Retinal pigment epithelial cell (primary cell): ENCODE data around the gene IL9R.
"Not testable (repeated sequence)": the region's sequence is repeated elsewhere in the genome, so short reads cannot be mapped to it uniquely, and the experiment has no call there.

Experiments
- DNase-seq: peaks from one replicate; pipeline ENCODE4 v3.0.0-alpha.2; 2010; ENCODE audit warnings: low read depth
- H3K4me3 ChIP-seq: 2 replicates; pipeline ENCODE4 v1.5.1; 2011; ENCODE audit warnings: mild to moderate bottlenecking, low read length, control low read depth, moderate library complexity
- TF ChIP-seq, protein P1 (sequence below): conservative IDR thresholded peaks from 2 replicates; pipeline ENCODE4 v1.5.1; 2011; ENCODE audit warnings: low read depth, low read length, control low read depth, inconsistent platforms

The IL9R gene

DNA sequence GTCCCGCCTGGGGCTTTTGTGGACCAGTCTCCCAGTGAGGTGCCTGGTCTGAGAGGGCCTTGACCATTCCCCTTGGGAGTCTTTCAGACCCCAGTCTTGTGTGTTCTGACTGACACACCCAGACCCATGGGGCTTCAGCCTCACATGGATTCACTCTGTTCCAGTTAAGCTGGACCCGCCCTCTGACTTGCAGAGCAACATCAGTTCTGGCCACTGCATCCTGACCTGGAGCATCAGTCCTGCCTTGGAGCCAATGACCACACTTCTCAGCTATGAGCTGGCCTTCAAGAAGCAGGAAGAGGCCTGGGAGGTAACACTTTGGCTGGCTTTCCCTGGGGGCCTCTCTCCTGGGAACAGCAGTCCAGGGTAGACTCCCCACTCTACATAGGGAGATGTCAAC lies 6.8 kb downstream of the IL9R start:
- TF ChIP-seq, protein P1, sequence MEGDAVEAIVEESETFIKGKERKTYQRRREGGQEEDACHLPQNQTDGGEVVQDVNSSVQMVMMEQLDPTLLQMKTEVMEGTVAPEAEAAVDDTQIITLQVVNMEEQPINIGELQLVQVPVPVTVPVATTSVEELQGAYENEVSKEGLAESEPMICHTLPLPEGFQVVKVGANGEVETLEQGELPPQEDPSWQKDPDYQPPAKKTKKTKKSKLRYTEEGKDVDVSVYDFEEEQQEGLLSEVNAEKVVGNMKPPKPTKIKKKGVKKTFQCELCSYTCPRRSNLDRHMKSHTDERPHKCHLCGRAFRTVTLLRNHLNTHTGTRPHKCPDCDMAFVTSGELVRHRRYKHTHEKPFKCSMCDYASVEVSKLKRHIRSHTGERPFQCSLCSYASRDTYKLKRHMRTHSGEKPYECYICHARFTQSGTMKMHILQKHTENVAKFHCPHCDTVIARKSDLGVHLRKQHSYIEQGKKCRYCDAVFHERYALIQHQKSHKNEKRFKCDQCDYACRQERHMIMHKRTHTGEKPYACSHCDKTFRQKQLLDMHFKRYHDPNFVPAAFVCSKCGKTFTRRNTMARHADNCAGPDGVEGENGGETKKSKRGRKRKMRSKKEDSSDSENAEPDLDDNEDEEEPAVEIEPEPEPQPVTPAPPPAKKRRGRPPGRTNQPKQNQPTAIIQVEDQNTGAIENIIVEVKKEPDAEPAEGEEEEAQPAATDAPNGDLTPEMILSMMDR: no peak
- no peak for DNase-seq

DNA sequence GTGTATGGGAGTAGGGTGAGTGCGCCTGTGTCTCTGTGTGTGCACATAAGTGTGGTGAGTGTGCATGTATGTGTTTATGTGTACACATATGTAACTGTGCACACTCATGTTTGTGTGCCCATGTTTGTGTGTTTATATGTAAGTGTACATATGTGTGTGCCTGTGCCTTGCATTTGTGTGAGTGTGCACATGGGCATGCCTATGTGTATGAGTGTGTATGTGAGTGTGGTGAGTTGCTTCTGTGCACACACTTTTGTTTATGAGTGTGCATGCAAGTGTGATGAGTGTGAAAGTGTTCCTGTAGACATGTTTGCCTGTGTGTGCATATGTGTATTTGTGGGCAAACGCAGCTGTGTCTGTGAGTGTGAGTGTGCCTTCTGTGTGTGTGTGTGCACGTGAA lies 7.2 kb downstream of the IL9R start:
- TF ChIP-seq, protein P1: no peak
- no peak for DNase-seq
- no peak overlapping the region for H3K4me3 ChIP-seq

More for the DNA sequence above, 6.8 kb downstream of the IL9R start:
- H3K4me3 ChIP-seq: no peak overlapping the region

DNA sequence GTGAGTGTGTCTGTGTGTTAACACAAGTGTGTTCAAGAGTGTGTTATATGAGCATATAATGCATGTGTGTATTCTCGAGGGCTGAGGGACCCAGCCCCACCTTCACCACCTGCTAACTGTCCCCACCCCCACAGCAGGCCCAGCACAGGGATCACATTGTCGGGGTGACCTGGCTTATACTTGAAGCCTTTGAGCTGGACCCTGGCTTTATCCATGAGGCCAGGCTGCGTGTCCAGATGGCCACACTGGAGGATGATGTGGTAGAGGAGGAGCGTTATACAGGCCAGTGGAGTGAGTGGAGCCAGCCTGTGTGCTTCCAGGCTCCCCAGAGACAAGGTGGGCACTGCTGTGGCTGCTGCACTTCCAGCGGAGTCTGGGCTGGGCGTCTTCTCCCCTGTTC lies 7.6 kb downstream of the IL9R start:
- no peak for DNase-seq
- H3K4me3 ChIP-seq: no peak overlapping the region
- TF ChIP-seq, protein P1: no peak

DNA sequence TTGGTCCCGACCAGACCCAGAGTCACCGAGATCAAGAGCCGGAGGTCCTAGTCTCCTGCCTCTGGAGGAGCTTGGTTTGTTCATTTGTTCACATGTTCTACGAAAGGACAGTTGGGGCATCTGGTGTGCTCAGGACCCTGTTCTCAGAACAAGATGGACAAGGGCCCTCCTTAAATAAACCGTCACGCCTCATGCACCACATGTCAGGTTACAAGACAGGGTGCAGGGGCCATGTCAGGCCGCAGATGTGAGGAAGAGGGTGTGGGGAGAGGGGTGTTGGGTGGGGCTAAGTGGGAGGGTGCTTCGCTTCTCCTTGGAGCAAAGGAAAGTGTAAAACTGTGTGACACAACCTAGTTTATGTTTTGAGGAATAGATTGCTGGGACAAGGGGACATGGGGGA lies 9.0 kb downstream of the IL9R start:
- H3K4me3 ChIP-seq, DNase-seq: not testable (repeated sequence)

DNA sequence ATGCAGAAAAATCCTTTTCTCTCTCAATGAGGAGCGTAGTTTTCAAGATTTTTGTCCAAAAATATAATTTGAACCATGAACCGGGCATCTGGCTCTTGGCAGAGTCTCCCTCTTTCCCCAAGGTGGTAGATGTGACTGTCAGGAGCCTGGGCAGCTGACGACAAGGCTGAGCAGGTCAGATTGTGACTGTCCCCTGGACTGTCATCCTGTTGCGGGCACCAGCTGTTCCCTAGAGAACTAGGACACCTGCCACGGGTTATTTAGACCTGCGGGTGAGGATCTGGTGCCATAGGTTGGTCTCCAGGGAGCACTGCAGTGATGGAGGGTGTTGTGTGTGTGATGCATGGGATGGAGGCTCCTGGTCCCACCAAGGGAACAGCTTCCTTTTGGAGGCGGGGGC lies 10.9 kb downstream of the IL9R start:
- DNase-seq, H3K4me3 ChIP-seq: not testable (repeated sequence)

DNA sequence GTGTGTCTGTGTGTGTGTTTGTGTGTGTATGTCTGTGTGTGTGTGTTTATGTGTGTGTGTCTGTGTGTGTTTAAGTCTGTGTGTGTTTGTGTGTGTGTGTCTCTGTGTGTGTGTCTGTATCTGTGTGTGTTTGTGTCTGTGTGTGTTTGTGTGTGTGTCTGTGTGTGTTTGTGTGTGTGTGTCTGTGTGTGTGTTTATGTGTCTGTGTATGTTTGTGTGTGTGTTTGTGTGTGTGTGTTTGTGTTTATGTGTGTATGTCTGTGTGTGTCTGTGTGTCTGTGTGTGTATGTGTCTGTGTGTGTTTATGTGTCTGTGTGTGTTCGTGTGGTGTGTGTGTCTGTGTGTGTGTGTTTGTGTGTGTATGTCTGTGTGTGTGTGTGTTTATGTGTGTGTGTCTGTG lies 11.4 kb downstream of the IL9R start:
- TF ChIP-seq, protein P1: no peak
- H3K4me3 ChIP-seq: no peak overlapping the region
- no peak for DNase-seq

DNA sequence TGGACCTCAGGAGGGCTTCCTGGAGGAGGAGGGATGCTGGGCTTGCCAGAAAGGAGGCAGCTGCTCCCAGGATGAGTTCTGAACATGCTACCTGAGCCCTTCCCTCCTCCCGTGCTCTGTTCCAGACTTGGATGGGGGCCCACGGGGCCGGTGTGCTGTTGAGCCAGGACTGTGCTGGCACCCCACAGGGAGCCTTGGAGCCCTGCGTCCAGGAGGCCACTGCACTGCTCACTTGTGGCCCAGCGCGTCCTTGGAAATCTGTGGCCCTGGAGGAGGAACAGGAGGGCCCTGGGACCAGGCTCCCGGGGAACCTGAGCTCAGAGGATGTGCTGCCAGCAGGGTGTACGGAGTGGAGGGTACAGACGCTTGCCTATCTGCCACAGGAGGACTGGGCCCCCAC lies 12.2 kb downstream of the IL9R start:
- H3K4me3 ChIP-seq, DNase-seq: not testable (repeated sequence)

DNA sequence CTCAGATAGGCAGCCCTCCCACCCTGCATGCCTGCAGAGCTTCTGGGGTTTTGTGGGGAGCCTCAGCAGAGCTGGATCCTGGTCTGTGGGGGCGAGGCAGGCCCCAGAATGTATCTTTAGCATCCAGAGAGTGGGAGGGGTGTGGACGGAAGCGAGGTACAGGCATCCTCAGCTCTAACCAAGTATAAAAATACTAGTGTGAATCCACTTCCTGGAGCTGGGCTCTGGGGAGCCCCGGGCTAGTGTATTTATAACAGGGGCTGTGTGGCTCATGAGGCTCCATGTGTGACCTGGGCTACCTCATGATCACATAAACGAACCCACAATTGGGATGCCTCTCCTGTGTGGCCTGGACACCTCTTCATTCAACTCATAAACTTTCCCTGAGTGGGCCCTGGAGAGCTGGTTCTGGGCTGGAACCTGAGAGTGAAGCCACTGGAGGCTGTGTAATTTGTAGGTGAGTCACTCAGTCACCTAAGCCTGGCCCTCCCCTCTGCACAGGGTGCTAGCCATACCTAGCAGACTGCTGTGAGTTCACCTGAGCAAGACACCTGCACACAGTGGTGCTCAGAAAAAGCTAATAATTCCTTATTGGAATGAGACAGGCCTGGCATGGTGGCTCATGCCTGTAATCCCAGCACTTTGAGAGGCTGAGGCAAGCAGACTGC lies 15.9 kb downstream of the IL9R start:
- H3K4me3 ChIP-seq, DNase-seq: not testable (repeated sequence)

DNA sequence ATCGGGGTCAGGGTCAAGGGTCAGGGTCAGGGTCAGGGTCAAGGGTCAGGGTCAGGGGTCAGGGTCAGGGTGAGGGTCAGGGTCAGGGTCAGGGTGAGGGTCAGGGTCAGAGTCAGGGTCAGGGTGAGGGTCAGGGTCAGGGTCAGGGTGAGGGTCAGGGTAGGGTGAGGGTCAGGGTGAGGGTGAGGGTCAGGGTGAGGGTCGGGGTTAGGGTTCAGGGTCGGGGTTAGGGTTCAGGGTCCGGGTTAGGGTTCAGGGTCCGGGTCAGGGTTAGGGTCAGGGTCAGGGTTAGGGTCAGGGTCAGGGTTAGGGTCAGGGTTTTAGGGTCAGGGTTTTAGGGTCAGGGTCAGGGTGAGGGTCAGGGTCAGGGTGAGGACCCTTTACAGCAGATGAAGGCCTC lies 22.4 kb downstream of the IL9R start:
- H3K4me3 ChIP-seq, DNase-seq: not testable (repeated sequence)

DNA sequence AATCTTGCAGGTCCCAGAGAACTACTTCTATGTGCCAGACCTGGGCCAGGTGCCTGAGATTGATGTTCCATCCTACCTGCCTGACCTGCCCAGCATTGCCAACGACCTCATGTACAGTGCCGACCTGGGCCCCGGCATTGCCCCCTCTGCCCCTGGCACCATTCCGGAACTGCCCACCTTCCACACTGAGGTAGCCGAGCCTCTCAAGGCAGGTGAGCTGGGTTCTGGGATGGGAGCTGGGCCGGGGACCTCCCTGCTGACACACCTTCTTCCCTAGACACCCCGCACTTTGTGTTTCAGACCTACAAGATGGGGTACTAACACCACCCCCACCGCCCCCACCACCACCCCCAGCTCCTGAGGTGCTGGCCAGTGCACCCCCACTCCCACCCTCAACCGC lies 25.5 kb downstream of the IL9R start:
- H3K4me3 ChIP-seq, DNase-seq: not testable (repeated sequence)

DNA sequence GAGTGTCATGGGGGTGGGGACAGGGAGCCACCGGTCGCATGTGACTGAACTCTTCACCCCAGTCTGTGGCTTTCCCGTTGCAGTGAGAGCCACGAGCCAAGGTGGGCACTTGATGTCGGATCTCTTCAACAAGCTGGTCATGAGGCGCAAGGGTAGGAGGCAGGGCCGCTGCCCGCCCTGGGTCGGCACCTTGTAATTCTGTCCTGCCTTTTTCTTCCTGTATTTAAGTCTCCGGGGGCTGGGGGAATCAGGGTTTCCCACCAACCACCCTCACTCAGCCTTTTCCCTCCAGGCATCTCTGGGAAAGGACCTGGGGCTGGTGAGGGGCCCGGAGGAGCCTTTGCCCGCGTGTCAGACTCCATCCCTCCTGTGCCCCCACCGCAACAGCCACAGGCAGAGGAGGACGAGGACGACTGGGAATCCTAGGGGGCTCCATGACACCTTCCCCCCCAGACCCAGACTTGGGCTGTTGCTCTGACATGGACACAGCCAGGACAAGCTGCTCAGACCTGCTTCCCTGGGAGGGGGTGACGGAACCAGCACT lies 27.5 kb downstream of the IL9R start:
- H3K4me3 ChIP-seq, DNase-seq: not testable (repeated sequence)

DNA sequence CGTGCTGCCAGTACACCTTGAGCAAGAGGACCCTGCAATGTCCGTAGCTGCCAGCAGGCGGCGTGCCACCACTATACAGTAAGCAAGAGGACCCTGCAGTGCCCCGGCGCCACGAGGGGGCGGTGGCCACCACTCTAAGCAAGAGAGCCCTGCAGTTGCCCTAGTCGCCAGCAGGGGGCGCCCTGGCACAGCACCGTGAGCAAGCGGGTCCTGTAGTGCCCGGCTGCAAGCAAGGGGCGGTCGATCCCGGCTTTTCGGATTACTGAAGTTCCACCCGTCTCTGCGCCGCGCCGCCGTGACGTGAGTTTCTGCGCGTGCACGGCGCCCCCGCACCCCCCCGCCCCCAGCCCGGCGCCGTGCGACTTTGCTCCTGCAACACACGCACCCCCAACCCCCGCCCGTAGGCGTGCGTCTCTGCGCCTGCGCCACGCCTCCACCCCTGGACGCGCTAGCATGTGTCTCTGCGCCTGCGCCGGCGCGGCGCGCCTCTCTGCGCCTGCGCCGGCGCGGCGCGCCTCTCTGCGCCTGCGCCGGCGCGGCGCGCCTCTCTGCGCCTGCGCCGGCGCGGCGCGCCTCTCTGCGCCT lies 31.2 kb downstream of the IL9R start:
- not testable (repeated sequence) for H3K4me3 ChIP-seq, DNase-seq

DNA sequence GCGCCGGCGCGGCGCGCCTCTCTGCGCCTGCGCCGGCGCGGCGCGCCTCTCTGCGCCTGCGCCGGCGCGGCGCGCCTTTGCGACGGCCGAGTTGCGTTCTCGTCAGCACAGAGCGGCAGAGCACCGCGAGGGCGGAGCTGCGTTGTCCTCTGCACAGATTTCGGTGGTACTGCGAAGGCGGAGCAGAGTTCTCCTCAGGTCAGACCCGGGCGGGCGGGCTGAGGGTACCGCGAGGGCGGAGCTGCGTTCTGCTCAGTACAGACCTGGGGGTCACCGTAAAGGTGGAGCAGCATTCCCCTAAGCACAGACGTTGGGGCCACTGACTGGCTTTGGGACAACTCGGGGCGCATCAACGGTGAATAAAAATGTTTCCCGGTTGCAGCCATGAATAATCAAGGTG lies 31.8 kb downstream of the IL9R start:
- DNase-seq, H3K4me3 ChIP-seq: not testable (repeated sequence)

DNA sequence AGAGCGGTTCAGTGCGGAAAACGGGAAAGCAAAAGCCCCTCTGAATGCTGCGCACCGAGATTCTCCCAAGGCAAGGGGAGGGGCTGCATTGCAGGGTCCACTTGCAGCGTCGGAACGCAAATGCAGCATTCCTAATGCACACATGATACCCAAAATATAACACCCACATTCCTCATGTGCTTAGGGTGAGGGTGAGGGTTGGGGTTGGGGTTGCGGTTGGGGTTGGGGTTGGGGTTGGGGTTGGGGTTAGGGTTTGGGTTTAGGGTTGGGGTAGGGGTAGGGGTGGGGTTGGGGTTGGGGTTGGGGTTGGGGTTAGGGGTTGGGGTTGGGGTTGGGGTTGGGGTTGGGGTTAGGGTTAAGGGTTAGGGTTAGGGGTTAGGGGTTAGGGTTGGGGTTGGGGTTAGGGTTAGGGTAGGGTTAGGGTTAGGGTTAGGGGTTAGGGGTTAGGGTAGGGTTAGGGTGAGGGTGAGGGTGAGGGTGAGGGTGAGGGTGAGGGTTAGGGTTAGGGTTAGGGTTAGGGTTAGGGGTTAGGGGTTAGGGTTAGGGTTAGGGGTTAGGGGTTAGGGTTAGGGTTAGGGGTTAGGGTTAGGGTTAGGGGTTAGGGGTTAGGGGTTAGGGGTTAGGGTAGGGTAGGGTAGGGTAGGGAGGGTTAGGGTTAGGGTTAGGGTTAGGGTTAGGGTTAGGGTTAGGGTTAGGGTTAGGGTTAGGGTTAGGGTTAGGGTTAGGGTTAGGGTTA lies 32.4 kb downstream of the IL9R start:
- not testable (repeated sequence) for H3K4me3 ChIP-seq, DNase-seq

DNA sequence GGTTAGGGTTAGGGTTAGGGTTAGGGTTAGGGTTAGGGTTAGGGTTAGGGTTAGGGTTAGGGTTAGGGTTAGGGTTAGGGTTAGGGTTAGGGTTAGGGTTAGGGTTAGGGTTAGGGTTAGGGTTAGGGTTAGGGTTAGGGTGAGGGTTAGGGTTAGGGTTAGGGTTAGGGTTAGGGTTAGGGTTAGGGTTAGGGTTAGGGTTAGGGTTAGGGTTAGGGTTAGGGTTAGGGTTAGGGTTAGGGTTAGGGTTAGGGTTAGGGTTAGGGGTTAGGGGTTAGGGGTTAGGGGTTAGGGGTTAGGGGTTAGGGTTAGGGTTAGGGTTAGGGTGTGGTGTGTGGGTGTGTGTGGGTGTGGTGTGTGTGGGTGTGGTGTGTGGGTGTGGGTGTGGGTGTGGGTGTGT lies 33.0 kb downstream of the IL9R start:
- H3K4me3 ChIP-seq, DNase-seq: not testable (repeated sequence)
